Transverse colon (tissue), 4 donors: ENCODE measurements around the gene TMEM37. TPM values are rescaled to one million over a fixed set of nuclear protein-coding genes. Genes with fewer than 3 reads are reported as not detected.

Source experiments
- DNase-seq: peaks from one replicate; pipeline ENCODE4 v3.0.0-alpha.2; 2019
- H3K27ac ChIP-seq, 4 donors: fragments of 200-600 bp; sonication (generic); 2 replicates each; pipeline ENCODE4 v1.5.1; 2016 to 2018; ENCODE audit warnings: inconsistent platforms in 4 of 4
- H3K27me3 ChIP-seq: fragments of 200-600 bp; sonication (generic); 2 replicates; pipeline ENCODE4 v1.5.1; 2017; ENCODE audit warnings: inconsistent platforms
- H3K36me3 ChIP-seq, 4 donors: fragments of 200-600 bp; sonication (generic); 2 replicates each; pipeline ENCODE4 v1.5.1; 2017 to 2019; ENCODE audit warnings: inconsistent platforms in 4 of 4
- H3K4me1 ChIP-seq, 4 donors: fragments of 200-600 bp; sonication (generic); 2 replicates each; pipeline ENCODE4 v1.5.1; 2017 to 2020; ENCODE audit warnings: inconsistent platforms in 4 of 4
- H3K4me3 ChIP-seq, 4 donors: fragments of 200-600 bp; sonication (generic); 1 replicate in 1 of 4; 2 replicates in 3 of 4; pipeline versions ENCODE4 v1.5.1 to v1.6.1; 2017 to 2019; ENCODE audit warnings: inconsistent platforms in 4 of 4
- H3K9me3 ChIP-seq, 2 donors: fragments of 200-600 bp; sonication (generic); 2 replicates each; pipeline ENCODE4 v1.5.1; 2017 to 2019; ENCODE audit warnings: inconsistent platforms in 2 of 2
- CTCF ChIP-seq, 5 experiments: fragments of 200-600 bp in 3 of 5; fragments of 450-650 bp in 2 of 5; sonication (generic) in 3 of 5; IDR thresholded peaks; 1 replicate in 2 of 5; 2 replicates in 3 of 5; pipeline ENCODE4 v1.5.1; 2016 to 2017; ENCODE audit warnings: antibody characterized with exemption in 5 of 5, inconsistent platforms in 3 of 5, mild to moderate bottlenecking in 2 of 5, moderate library complexity in 1 of 5
- EP300 ChIP-seq: sonication (generic); formaldehyde crosslinking; IDR thresholded peaks from one replicate; pipeline ENCODE4 v1.6.1; 2017; ENCODE audit warnings: antibody characterized with exemption, low read depth
- POLR2A ChIP-seq: fragments of 450-650 bp; IDR thresholded peaks from one replicate; pipeline ENCODE4 v1.6.1; 2016; ENCODE audit warnings: antibody characterized with exemption, mild to moderate bottlenecking, moderate library complexity
- POLR2AphosphoS5 ChIP-seq, 3 donors: sonication (generic); formaldehyde crosslinking; IDR thresholded peaks; one replicate each; pipeline ENCODE4 v1.6.1; 2016; ENCODE audit warnings: antibody characterized with exemption in 3 of 3
- WGBS, 2 donors: methylation state at CpG; one replicate each; pipeline ENCODE4 v1.1.5; 2018; ENCODE audit warnings: low coverage in 1 of 2; 5-methylcytosine and 5-hydroxymethylcytosine counted together
- in situ Hi-C, 4 donors: fragments of 200-750 bp; cut with MboI; loops; one replicate each; pipeline versions ENCODE4 v1.15.0 to v1.15.1; 2017; ENCODE audit warnings: low sequenced_read_pairs in 3 of 4, low pct_ligation_motif_present in 1 of 4, low pct_unique_long_range_greater_than_20kb in 1 of 4
- intact Hi-C: fragments of 100-400 bp; cut with DNase I; formaldehyde crosslinking; loops from one replicate; pipeline ENCODE4 v1.15.1; 2023; ENCODE audit warnings: low total_unique reads
- total RNA-seq, 4 donors: library from RNA; depleted of rRNA; stranded (reverse); fragments of >200 nt; gene quantifications; one replicate each; pipeline ENCODE4 v1.1.0, GENCODE V29; 2016

The TMEM37 gene
- total RNA-seq, 4 donors from 2014 or later, result 18.7 to 210 (median 157) TPM

- in situ Hi-C loops (no loop called here), intact Hi-C loops (no loop called here)
- TF ChIP-seq POLR2A, result no peak
- TF ChIP-seq EP300, result no peak
- TF ChIP-seq POLR2AphosphoS5 (IDR thresholded peaks at IDR 0.05), result no peak
- no peak for TF ChIP-seq CTCF (IDR thresholded peaks at IDR 0.05)
- Histone ChIP-seq H3K27me3 (no peaks in the 10 kb centered on the region), H3K9me3 (no peaks in the 10 kb centered on the region), H3K36me3 (no peaks in the 10 kb centered on the region), H3K4me1 (no peaks in the 10 kb centered on the region), H3K27ac (no peak overlapping the region), H3K4me3 (no peak overlapping the region)
- WGBS, 2 donors, result 62 to 63% methylated on average over 10 to 13 of the region's 13 CpGs
- DNase-seq, result no peak
Observed at GRCh38 chr2:119455066-119455718, 23.5 kb downstream of the TMEM37 start.

- Histone ChIP-seq H3K27ac (no peak overlapping the region), H3K9me3 (no peaks in the 10 kb centered on the region), H3K27me3 (no peaks in the 10 kb centered on the region), H3K36me3 (no peaks in the 10 kb centered on the region), H3K4me3 (no peak overlapping the region), H3K4me1 (no peaks in the 10 kb centered on the region)
- no peak for DNase-seq
- intact Hi-C loops (no loop called here), in situ Hi-C loops (no loop called here)
- 71 to 80% methylated on average over 1 to 2 of the region's 2 CpGs for WGBS, 2 donors
- no peak for TF ChIP-seq EP300
- TF ChIP-seq POLR2AphosphoS5 (IDR thresholded peaks at IDR 0.05), result no peak
- no peak for TF ChIP-seq CTCF (IDR thresholded peaks at IDR 0.05)
- TF ChIP-seq POLR2A, result no peak
Observed at GRCh38 chr2:119460076-119460475, 28.4 kb downstream of the TMEM37 start.

GRCh38 chr2:119461811-119462210 lies 30.2 kb downstream of the TMEM37 start:
- no peaks in the 10 kb centered on the region for H3K27me3 ChIP-seq
- TF ChIP-seq POLR2AphosphoS5 (IDR thresholded peaks at IDR 0.05) (no peak), EP300 (no peak), POLR2A (no peak), CTCF (IDR thresholded peaks at IDR 0.05) (no peak)
- no peak overlapping the region for H3K27ac ChIP-seq
- no peak overlapping the region for H3K4me3 ChIP-seq
- no peaks in the 10 kb centered on the region for H3K9me3 ChIP-seq
- in situ Hi-C loops, result no loop called here
- WGBS, 2 donors, result 83 to 85% methylated on average over 1 to 5 of the region's 5 CpGs
- intact Hi-C loops, result no loop called here
- H3K4me1 ChIP-seq, result no peaks in the 10 kb centered on the region
- H3K36me3 ChIP-seq, result no peaks in the 10 kb centered on the region
- no peak for DNase-seq

GRCh38 chr2:119462574-119462973 lies 30.9 kb downstream of the TMEM37 start:
- no peak for TF ChIP-seq POLR2AphosphoS5 (IDR thresholded peaks at IDR 0.05)
- no peak for TF ChIP-seq CTCF (IDR thresholded peaks at IDR 0.05)
- TF ChIP-seq EP300, result no peak
- TF ChIP-seq POLR2A, result no peak
- intact Hi-C loops, result no loop called here
- H3K4me3 ChIP-seq, result no peak overlapping the region
- no peak for DNase-seq
- H3K27ac ChIP-seq, result no peak overlapping the region
- H3K4me1 ChIP-seq, result no peaks in the 10 kb centered on the region
- WGBS, 2 donors, result 97% methylated on average over 7 of the region's 7 CpGs; no CpG with 5 or more reads in 1 of the 2 donors
- no peaks in the 10 kb centered on the region for H3K9me3 ChIP-seq
- H3K27me3 ChIP-seq, result no peaks in the 10 kb centered on the region
- in situ Hi-C loops, result no loop called here
- H3K36me3 ChIP-seq, result no peaks in the 10 kb centered on the region
